ENCODE measurements around the gene COL5A2.

COL5A2 gene

GRCh38 chr2:189037518-189037917 lies 142.0 kb downstream of the COL5A2 start:
- no peak for DNase-seq

DNA sequence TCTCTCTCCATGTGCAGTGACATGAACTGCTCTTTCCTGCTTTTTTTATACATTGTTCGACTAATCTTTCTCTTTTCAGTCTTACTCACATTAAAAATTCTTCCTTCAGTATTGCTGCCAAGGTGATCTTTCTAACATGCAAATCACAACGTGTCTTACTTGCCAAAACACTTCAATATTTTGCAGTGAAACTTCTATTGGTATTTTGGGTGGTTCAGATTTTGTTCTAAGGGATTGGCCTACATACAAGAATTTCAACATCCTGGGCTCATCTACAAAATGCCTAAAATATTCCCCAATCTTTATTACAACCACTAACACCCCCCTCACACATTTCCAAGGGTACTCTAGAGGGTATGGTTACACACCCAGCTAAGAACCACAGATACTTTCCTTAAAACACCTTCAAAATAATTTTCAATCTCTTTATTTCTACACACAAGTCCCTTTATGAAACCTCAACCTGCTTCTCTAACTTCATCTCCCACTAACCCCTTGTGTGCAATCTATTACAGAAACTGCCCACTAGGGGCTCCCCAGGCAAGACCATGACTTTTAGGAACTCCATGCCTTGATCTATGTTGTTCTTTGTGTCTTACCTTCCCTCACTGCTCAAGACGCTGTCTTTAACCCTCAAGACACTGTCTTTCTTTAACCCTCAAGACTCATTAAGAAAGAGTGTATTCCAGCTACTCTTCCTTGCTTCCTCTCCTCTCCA lies 154.5 kb downstream of the COL5A2 start:
- DNase-seq: no peak

GRCh38 chr2:189022492-189022891 lies 157.1 kb downstream of the COL5A2 start:
- DNase-seq: no peak

- no peak for DNase-seq
Observed at GRCh38 chr2:189022053-189022481, 157.5 kb downstream of the COL5A2 start.

GRCh38 chr2:189020179-189020578 lies 159.4 kb downstream of the COL5A2 start:
- no peak for DNase-seq

GRCh38 chr2:189018631-189019030 lies 160.9 kb downstream of the COL5A2 start:
- DNase-seq: no peak

DNA sequence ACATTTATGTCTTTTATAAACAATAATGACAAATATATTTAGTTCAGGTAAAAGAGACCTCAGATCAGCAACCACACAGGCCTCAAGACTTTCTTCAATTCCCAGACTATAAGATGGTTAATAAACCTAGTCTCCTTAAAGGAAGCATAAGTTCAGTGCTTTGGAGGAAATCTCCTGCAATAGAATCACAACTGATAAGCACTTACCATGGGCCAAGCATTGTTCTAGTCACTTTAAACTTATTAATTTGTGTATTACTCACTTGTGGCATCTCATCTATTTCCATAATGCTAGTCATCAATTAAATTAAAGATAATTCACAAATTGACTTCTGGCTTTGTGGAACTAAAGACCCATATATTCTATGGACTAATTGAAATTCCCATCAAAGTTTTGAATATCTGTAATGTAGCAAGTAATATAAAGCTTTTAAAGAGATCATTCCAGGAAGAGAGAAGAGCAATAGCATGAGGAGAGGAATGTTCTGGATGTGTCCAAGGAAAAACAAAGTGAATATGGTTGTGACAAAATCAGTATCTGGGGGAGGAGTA lies 163.2 kb downstream of the COL5A2 start:
- no peak for DNase-seq

DNA sequence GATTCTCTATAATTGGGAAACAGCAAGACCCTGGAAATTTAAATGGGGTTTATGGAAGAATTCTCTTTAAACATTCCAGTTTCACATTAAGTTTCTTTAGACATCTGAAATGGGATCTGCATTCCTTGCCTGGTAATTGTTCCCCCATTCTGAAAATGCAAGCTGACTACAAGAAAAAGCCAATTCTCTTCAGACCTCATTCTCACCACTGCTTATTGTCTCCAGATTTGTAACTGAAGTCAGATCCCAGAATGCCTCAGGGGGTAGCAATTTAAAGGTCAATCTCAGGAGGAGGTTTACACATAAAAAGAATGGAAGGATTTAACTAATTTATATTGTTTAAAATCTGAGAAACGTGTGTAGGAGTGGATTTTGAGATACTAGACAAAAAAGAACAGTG lies 164.2 kb downstream of the COL5A2 start:
- DNase-seq: no peak

- no peak for DNase-seq
Observed at GRCh38 chr2:189014449-189015138, 165.0 kb downstream of the COL5A2 start.

- no peak for DNase-seq
Observed at GRCh38 chr2:189013671-189014448, 165.7 kb downstream of the COL5A2 start.

DNA sequence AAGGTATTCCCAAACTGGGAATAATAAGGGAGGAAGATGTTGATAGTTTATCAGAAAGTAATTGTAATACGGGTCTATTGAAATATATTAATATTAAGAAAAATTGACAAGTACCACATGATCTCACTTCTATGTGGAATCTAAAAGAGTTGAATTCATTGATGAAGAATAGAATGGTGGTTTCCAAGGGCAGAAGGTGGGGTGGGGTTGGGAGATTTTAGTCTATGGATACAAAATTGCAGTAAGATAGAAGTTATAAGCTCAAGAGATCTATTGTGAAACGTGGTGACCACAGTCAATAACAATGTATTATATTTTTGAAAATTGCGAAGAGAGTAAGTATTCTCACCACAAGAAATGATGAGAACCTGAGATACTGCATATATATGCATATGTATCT lies 166.5 kb downstream of the COL5A2 start:
- no peak for DNase-seq

- DNase-seq: no peak
Observed at GRCh38 chr2:189012351-189012750, 167.2 kb downstream of the COL5A2 start.

DNA sequence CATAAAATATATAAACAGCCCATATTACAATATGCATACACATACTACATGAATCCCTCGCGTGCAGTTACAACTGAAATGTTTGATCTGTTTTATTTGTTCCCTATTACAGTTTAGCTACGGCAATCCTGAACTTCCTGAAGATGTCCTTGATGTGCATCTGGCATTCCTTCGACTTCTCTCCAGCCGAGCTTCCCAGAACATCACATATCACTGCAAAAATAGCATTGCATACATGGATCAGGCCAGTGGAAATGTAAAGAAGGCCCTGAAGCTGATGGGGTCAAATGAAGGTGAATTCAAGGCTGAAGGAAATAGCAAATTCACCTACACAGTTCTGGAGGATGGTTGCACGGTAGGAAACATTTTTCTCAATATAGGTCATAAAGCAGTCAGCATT lies 169.0 kb downstream of the COL5A2 start:
- no peak for DNase-seq

GRCh38 chr2:189008555-189009262 lies 170.9 kb downstream of the COL5A2 start:
- DNase-seq: no peak

DNA sequence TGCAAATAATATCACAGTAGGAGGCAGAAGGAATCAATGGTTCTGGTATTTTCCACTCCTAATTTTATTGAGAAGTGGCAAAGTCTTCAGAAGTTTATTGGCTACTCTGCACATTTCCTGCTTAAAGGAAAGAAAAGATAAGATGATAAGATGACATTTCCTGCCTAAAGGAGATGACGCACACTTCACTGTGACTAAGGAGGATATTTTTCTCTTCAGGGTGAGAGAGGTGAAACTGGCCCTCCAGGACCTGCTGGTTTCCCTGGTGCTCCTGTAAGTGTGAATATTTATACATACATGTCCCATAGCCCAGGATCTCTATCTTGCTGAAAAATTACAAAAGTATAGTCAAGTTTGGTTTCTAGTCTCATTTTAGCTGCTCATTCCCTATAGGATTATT lies 177.5 kb downstream of the COL5A2 start:
- no peak for DNase-seq

- no peak for DNase-seq
Observed at GRCh38 chr2:189000221-189000620, 179.3 kb downstream of the COL5A2 start.

- no peak for DNase-seq
Observed at GRCh38 chr2:188997263-188997662, 182.3 kb downstream of the COL5A2 start.

DNA sequence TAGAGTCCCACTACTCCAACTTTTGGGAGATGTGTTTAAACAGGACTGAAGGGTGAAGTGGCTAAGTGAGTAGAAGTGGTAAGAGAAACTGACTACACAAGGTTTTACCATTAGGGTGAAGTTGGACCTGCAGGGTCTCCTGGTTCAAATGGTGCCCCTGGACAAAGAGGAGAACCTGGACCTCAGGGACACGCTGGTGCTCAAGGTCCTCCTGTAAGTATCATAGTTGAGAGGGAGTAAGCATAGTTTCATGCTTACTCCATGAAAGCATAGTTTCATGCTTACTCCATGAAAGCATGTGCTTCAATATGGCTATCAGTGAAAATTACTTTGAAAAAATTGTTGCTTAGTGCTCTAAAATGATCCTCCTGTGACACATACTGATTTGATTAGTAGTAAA lies 186.3 kb downstream of the COL5A2 start:
- no peak for DNase-seq

GRCh38 chr2:188986839-188987238 lies 192.7 kb downstream of the COL5A2 start:
- DNase-seq: no peak

DNA sequence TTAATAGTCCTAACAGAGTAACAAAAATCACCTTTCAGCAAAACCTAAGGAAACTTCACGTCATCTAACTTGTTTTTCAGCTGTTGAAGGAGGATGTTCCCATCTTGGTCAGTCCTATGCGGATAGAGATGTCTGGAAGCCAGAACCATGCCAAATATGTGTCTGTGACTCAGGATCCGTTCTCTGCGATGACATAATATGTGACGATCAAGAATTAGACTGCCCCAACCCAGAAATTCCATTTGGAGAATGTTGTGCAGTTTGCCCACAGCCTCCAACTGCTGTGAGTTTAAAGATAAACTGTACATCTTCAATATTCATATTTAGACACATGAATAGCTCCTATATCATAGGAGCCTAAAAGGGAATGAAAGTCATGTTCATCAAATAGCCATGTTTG lies 194.9 kb downstream of the COL5A2 start:
- DNase-seq: no peak

DNA sequence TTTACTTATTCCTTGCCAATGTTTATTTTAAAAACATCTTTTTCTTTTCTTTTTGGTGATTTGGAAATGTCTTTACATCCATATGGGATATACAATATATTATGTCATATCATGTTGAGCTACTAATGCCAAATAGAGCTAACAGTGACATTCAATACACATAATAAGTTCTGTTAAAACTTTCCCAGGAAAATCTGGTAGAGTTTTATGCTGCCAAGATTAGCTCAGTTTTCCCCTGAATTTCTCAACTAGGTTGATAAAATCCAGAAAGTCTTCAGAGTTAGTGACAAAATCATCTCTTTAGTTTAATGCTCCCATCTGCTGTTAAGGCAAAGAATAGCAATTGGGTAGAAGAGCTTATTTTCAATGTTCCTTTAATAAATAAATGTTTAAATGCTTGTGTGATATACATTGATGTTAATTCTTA lies 195.5 kb downstream of the COL5A2 start:
- DNase-seq: peak; percentile 1

GRCh38 chr2:188983427-188984064 lies 196.0 kb downstream of the COL5A2 start:
- no peak for DNase-seq

Data from NCI-H524 treated with DMSO at 0.1 percent for 48 hours (cell line).